Hepatocyte (in vitro differentiated cells): Measurements from ENCODE around the gene JAML. TPM values are rescaled to one million over a fixed set of nuclear protein-coding genes. Genes with fewer than 3 reads are reported as not detected.

Experiments used
- DNase-seq: peaks from one replicate; pipeline ENCODE4 v3.0.0-alpha.2; 2016; ENCODE audit warnings: low spot score
- H2AFZ ChIP-seq: fragments of 200-600 bp; sonication (generic); 2 replicates; pipeline ENCODE4 v1.6.0; 2016; ENCODE audit warnings: antibody characterized with exemption, mild to moderate bottlenecking
- H3K27ac ChIP-seq: fragments of 200-600 bp; sonication (generic); 2 replicates; pipeline ENCODE4 v1.5.1; 2016; ENCODE audit warnings: mild to moderate bottlenecking
- H3K27me3 ChIP-seq: fragments of 200-600 bp; sonication (generic); 2 replicates; pipeline ENCODE4 v1.6.1; 2016
- H3K36me3 ChIP-seq: fragments of 200-600 bp; sonication (generic); replicated peaks from 2 replicates; pipeline ENCODE4 v1.5.1; 2016; ENCODE audit warnings: low read depth; ENCODE audit not compliant: insufficient read depth
- H3K4me1 ChIP-seq: fragments of 200-600 bp; sonication (generic); 2 replicates; pipeline ENCODE4 v1.5.1; 2016; ENCODE audit warnings: mild to moderate bottlenecking, moderate library complexity; ENCODE audit not compliant: insufficient read depth
- H3K4me2 ChIP-seq: fragments of 200-600 bp; sonication (generic); 2 replicates; pipeline ENCODE4 v1.6.0; 2016
- H3K4me3 ChIP-seq: fragments of 200-600 bp; sonication (generic); 2 replicates; pipeline ENCODE4 v1.5.1; 2016; ENCODE audit warnings: mild to moderate bottlenecking
- H3K79me2 ChIP-seq: fragments of 200-600 bp; sonication (generic); 2 replicates; pipeline ENCODE4 v1.6.0; 2017; ENCODE audit warnings: mild to moderate bottlenecking
- H3K9me2 ChIP-seq: fragments of 200-600 bp; sonication (generic); replicated peaks from 2 replicates; pipeline ENCODE4 v1.6.0; 2017; ENCODE audit warnings: mild to moderate bottlenecking; ENCODE audit not compliant: insufficient read depth
- H3K9me3 ChIP-seq: fragments of 200-600 bp; sonication (generic); 2 replicates; pipeline ENCODE4 v1.5.1; 2016; ENCODE audit warnings: low read depth, mild to moderate bottlenecking
- H4K20me1 ChIP-seq: fragments of 200-600 bp; sonication (generic); 2 replicates; pipeline ENCODE4 v1.6.0; 2016; ENCODE audit warnings: mild to moderate bottlenecking; ENCODE audit not compliant: insufficient read depth, poor library complexity, severe bottlenecking
- EZH2 ChIP-seq: fragments of 200-600 bp; sonication (generic); IDR thresholded peaks from 2 replicates; pipeline ENCODE4 v1.6.1; 2016; ENCODE audit warnings: antibody characterized with exemption, mild to moderate bottlenecking, borderline replicate concordance
- EZH2phosphoT487 ChIP-seq: fragments of 200-600 bp; sonication (generic); IDR thresholded peaks from one replicate; pipeline ENCODE4 v1.6.1; 2018; ENCODE audit warnings: antibody characterized with exemption, mild to moderate bottlenecking, low read depth, moderate library complexity; ENCODE audit not compliant: unreplicated experiment, severe bottlenecking
- WGBS: methylation state at CpG from one replicate; pipeline ENCODE4 v1.1.6; 2016; ENCODE audit warnings: low lambda C conversion rate; ENCODE audit errors: missing lambda C conversion rate; 5-methylcytosine and 5-hydroxymethylcytosine counted together
- polyA plus RNA-seq: library from polyadenylated mRNA; unstranded; fragments of >200 nt; fragmentation: Nextera tagmentation; extraction: Ambion mirVana; gene quantifications from 2 replicates; pipeline ENCODE4 v1.2.1, GENCODE V29; 2016
- total RNA-seq: library from RNA; depleted of rRNA; stranded (reverse); fragments of >200 nt; gene quantifications from 2 replicates; pipeline ENCODE4 v1.2.3, GENCODE V29; 2014
- TF ChIP-seq, protein P1 (sequence below): fragments of 200-600 bp; sonication (generic); IDR thresholded peaks from 2 replicates; pipeline ENCODE4 v1.5.1; 2016; ENCODE audit warnings: antibody characterized with exemption, mild to moderate bottlenecking; ENCODE audit not compliant: poor library complexity

The JAML gene
- total and polyA plus RNA-seq, 2 experiments from 2014 or later, result 5.3 to 5.9 TPM

DNA sequence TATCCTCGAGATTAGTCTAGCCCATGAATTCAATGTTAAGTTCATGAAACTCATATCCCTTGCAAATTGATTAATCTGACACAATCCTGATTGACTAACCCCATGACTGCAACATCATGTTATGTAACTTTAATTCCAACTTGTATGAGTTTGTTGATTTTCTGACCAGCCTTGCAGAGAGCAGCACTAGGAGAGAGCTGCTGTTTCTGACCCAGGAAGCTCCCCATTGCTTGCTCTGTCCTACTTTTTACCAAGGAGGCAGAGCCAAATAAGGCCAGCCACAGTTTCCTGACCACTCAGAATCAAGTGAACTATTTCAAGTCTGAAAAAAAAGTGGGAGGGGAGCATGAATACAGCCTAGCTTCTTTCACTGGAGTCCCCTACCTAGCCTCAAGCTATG lies 14.1 kb upstream of the JAML start:
- peaks cover 14% of the 10 kb centered on the region for H3K4me1 ChIP-seq
- no peak overlapping the region for H3K27ac ChIP-seq

DNA sequence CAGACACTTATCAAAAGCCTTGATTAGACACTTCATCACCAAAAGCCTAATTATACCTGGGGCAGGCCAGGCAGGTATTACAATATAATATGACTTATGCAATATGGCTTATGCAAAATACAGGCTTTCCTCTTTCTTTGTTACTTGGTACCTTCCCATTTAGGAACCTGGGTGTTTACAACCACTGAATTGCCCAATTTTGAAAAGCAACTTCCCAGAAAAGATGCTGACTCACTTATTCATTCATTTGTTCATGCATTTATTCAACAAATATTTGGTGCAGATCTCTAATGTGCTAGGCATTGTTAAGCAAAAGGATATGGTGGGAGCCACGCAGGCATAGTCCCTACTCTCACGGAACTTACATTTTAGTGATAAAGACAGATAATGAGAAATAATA lies 13.6 kb upstream of the JAML start:
- Histone ChIP-seq H3K27ac (no peak overlapping the region), H2AFZ (no peak overlapping the region), H3K9me3 (no peaks in the 10 kb centered on the region), H3K4me3 (no peak overlapping the region), H3K79me2 (peaks cover 11% of the 10 kb centered on the region), H3K27me3 (no peaks in the 10 kb centered on the region), H3K4me1 (peaks cover 14% of the 10 kb centered on the region), H3K9me2 (no peaks in the 10 kb centered on the region), H3K4me2 (no peak overlapping the region), H4K20me1 (no peaks in the 10 kb centered on the region), H3K36me3 (no peaks in the 10 kb centered on the region)
- WGBS, result 92% methylated on average over 2 of the region's 2 CpGs
- DNase-seq, result no peak
- no peak for TF ChIP-seq EZH2
- TF ChIP-seq EZH2phosphoT487, result no peak
- TF ChIP-seq, protein P1, sequence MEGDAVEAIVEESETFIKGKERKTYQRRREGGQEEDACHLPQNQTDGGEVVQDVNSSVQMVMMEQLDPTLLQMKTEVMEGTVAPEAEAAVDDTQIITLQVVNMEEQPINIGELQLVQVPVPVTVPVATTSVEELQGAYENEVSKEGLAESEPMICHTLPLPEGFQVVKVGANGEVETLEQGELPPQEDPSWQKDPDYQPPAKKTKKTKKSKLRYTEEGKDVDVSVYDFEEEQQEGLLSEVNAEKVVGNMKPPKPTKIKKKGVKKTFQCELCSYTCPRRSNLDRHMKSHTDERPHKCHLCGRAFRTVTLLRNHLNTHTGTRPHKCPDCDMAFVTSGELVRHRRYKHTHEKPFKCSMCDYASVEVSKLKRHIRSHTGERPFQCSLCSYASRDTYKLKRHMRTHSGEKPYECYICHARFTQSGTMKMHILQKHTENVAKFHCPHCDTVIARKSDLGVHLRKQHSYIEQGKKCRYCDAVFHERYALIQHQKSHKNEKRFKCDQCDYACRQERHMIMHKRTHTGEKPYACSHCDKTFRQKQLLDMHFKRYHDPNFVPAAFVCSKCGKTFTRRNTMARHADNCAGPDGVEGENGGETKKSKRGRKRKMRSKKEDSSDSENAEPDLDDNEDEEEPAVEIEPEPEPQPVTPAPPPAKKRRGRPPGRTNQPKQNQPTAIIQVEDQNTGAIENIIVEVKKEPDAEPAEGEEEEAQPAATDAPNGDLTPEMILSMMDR, result no peak

More for the DNA sequence above, 14.1 kb upstream of the JAML start:
- Histone ChIP-seq H3K4me2 (no peak overlapping the region), H4K20me1 (no peaks in the 10 kb centered on the region), H3K9me3 (no peaks in the 10 kb centered on the region), H3K4me3 (no peak overlapping the region), H3K36me3 (no peaks in the 10 kb centered on the region), H3K27me3 (no peaks in the 10 kb centered on the region), H2AFZ (no peak overlapping the region), H3K79me2 (peaks cover 13% of the 10 kb centered on the region), H3K9me2 (no peaks in the 10 kb centered on the region)
- 86% methylated on average over 1 of the region's 1 CpG for WGBS
- TF ChIP-seq EZH2 (no peak), EZH2phosphoT487 (no peak)
- TF ChIP-seq, protein P1, result no peak
- DNase-seq, result no peak

DNA sequence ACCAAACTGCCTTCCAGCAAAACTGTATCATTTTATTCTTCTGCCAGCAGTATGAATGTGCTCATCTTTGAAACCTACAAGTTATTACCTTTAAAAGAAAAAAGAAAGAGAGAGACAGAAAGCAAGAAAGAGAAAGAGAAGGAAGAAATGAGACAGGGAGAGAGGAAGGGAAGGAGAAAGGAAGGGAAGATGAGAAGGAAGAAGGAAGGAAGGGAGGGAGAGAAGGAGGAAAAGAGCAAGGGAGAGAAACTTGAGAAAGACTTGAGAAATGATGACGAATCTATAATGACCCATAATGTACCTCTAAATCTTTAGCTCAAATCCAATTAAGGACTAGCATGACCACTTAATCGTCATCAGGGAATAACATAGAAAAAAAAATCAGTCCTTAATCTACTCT lies 11.4 kb upstream of the JAML start:
- Histone ChIP-seq H3K4me1 (peaks cover 11% of the 10 kb centered on the region), H3K36me3 (no peaks in the 10 kb centered on the region), H3K27me3 (no peaks in the 10 kb centered on the region), H2AFZ (no peak overlapping the region), H4K20me1 (no peaks in the 10 kb centered on the region), H3K4me2 (peak overlapping the region; percentile 12), H3K4me3 (no peak overlapping the region), H3K9me3 (no peaks in the 10 kb centered on the region), H3K9me2 (no peaks in the 10 kb centered on the region), H3K79me2 (peaks cover 3% of the 10 kb centered on the region), H3K27ac (peak overlapping the region; percentile 52)
- TF ChIP-seq EZH2phosphoT487, result no peak
- TF ChIP-seq, protein P1, result no peak
- no peak for TF ChIP-seq EZH2
- 84% methylated on average over 2 of the region's 2 CpGs for WGBS
- DNase-seq, result no peak

DNA sequence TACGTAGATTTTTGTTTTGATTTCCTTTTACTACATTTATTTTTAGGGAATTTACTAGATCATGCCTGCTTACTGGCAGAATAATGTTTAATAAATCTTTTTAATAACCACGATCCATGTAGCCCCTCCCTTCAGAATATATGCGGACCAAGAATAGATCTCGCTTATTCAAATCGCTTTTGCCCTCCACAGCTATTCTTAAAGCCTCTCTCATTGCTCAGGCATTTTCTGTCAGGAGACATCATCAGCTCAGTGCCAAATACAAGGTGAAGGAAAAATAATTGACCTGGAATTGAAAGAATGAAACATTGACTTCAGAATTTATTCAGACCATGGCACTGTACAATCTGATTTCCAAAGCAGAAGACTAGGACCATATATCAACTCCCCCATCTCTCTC lies 10.0 kb upstream of the JAML start:
- no peaks in the 10 kb centered on the region for H3K36me3 ChIP-seq
- 96% methylated on average over 5 of the region's 5 CpGs for WGBS

More for the DNA sequence above, 10.0 kb upstream of the JAML start:
- no peak overlapping the region for H3K4me2 ChIP-seq
- no peak overlapping the region for H3K27ac ChIP-seq
- no peaks in the 10 kb centered on the region for H4K20me1 ChIP-seq
- no peak for TF ChIP-seq EZH2
- no peaks in the 10 kb centered on the region for H3K27me3 ChIP-seq
- H2AFZ ChIP-seq, result no peak overlapping the region
- peaks cover 3% of the 10 kb centered on the region for H3K79me2 ChIP-seq
- H3K9me2 ChIP-seq, result no peaks in the 10 kb centered on the region
- DNase-seq, result no peak
- no peak overlapping the region for H3K4me3 ChIP-seq
- H3K9me3 ChIP-seq, result no peaks in the 10 kb centered on the region
- no peaks in the 10 kb centered on the region for H3K4me1 ChIP-seq
